GM23338 (cell line): Measurements from ENCODE around the gene SMIM5. TPM values are rescaled to one million over a fixed set of nuclear protein-coding genes. Genes with fewer than 3 reads are reported as not detected.

Source experiments
- ATAC-seq: fragments of 200-7000 bp; cut with Tn5 transposase; 3 replicates; pipeline ENCODE4 v1.9.1; 2020
- DNase-seq: peaks from one replicate; pipeline ENCODE4 v3.0.0-alpha.2; 2015; ENCODE audit warnings: low spot score
- H2AFZ ChIP-seq: fragments of 200-600 bp; sonication (generic); 2 replicates; pipeline ENCODE4 v1.8.0; 2016; ENCODE audit warnings: antibody characterized with exemption, mild to moderate bottlenecking, moderate library complexity
- H3F3A ChIP-seq: fragments of 200-600 bp; sonication (generic); replicated peaks from 2 replicates; pipeline ENCODE4 v1.8.0; 2017; ENCODE audit warnings: antibody characterized with exemption, mixed run types, low read depth
- H3K27ac ChIP-seq: fragments of 200-600 bp; sonication (generic); 2 replicates; pipeline ENCODE4 v1.6.1; 2016; ENCODE audit warnings: low read depth
- H3K27me3 ChIP-seq: fragments of 200-600 bp; sonication (generic); 2 replicates; pipeline ENCODE4 v1.8.0; 2016; ENCODE audit warnings: mild to moderate bottlenecking, mixed run types, moderate library complexity; ENCODE audit not compliant: insufficient read depth
- H3K36me3 ChIP-seq: fragments of 200-600 bp; sonication (generic); 2 replicates; pipeline ENCODE4 v1.8.0; 2016; ENCODE audit warnings: mild to moderate bottlenecking; ENCODE audit not compliant: insufficient read depth
- H3K4me1 ChIP-seq: fragments of 200-600 bp; sonication (generic); 2 replicates; pipeline ENCODE4 v1.8.0; 2016; ENCODE audit warnings: mild to moderate bottlenecking, moderate library complexity; ENCODE audit not compliant: insufficient read depth
- H3K4me2 ChIP-seq: fragments of 200-600 bp; sonication (generic); 2 replicates; pipeline ENCODE4 v1.7.1; 2017; ENCODE audit warnings: mixed run types
- H3K4me3 ChIP-seq: fragments of 200-600 bp; sonication (generic); 2 replicates; pipeline ENCODE4 v1.6.1; 2016; ENCODE audit warnings: mixed run types
- H3K79me2 ChIP-seq: fragments of 200-600 bp; sonication (generic); replicated peaks from 2 replicates; pipeline ENCODE4 v1.8.0; 2017; ENCODE audit warnings: mild to moderate bottlenecking; ENCODE audit not compliant: insufficient read depth
- H3K9me2 ChIP-seq: fragments of 200-600 bp; sonication (generic); 2 replicates; pipeline ENCODE4 v1.8.0; 2017; ENCODE audit not compliant: insufficient read depth
- H4K20me1 ChIP-seq: fragments of 200-600 bp; sonication (generic); replicated peaks from 2 replicates; pipeline ENCODE4 v1.8.0; 2017; ENCODE audit warnings: mild to moderate bottlenecking; ENCODE audit not compliant: insufficient read depth
- H3K27ac Mint-ChIP-seq: 2 replicates; pipeline ENCODE4 v1.8.0; 2020; ENCODE audit warnings: inconsistent platforms, mild to moderate bottlenecking, moderate library complexity, mixed read lengths
- H3K27me3 Mint-ChIP-seq: 3 replicates; pipeline ENCODE4 v1.8.0; 2022; ENCODE audit warnings: low read depth, mild to moderate bottlenecking, moderate library complexity, mixed read lengths, inconsistent platforms; ENCODE audit not compliant: insufficient read depth, poor library complexity
- H3K36me3 Mint-ChIP-seq: 3 replicates; pipeline ENCODE4 v1.8.0; 2021; ENCODE audit warnings: low read depth, mild to moderate bottlenecking, inconsistent platforms, moderate library complexity, mixed read lengths
- H3K4me1 Mint-ChIP-seq: 3 replicates; pipeline ENCODE4 v1.8.0; 2020; ENCODE audit warnings: mild to moderate bottlenecking, inconsistent platforms, mixed read lengths
- H3K4me3 Mint-ChIP-seq: 3 replicates; pipeline ENCODE4 v1.8.0; 2021; ENCODE audit warnings: moderate library complexity, mild to moderate bottlenecking, inconsistent platforms, mixed read lengths
- H3K9me3 Mint-ChIP-seq: 3 replicates; pipeline ENCODE4 v1.8.0; 2020; ENCODE audit warnings: moderate library complexity, mild to moderate bottlenecking, inconsistent platforms, mixed read lengths
- CREB1 ChIP-seq: fragments of 250-450 bp; sonication (Bioruptor Pico); IDR thresholded peaks from 2 replicates; pipeline ENCODE4 v1.5.0; 2020; ENCODE audit warnings: low read depth, mild to moderate bottlenecking, moderate library complexity
- CTCF ChIP-seq, 2 experiments: fragments of 200-600 bp in 1 of 2; sonication (generic) in 1 of 2; conservative IDR thresholded peaks; 2 replicates each; pipeline versions ENCODE4 v1.5.1 to v1.6.1; 2016 to 2017; ENCODE audit warnings: antibody characterized with exemption in 2 of 2, low read depth in 2 of 2, mild to moderate bottlenecking in 2 of 2, moderate library complexity in 1 of 2
- ETS1 ChIP-seq: IDR thresholded peaks from 2 replicates; pipeline ENCODE4 v1.6.1; 2016; ENCODE audit warnings: antibody characterized with exemption
- EZH2 ChIP-seq: fragments of 200-600 bp; sonication (generic); IDR thresholded peaks from one replicate; pipeline ENCODE4 v1.8.0; 2017; ENCODE audit warnings: antibody characterized with exemption, mild to moderate bottlenecking, low read depth; ENCODE audit not compliant: unreplicated experiment
- EZH2phosphoT487 ChIP-seq: fragments of 200-600 bp; sonication (generic); IDR thresholded peaks from one replicate; pipeline ENCODE4 v1.8.1; 2018; ENCODE audit warnings: antibody characterized with exemption; ENCODE audit not compliant: unreplicated experiment
- JUNB ChIP-seq: IDR thresholded peaks from one replicate; pipeline ENCODE4 v1.6.1; 2016; ENCODE audit warnings: antibody characterized with exemption; ENCODE audit not compliant: unreplicated experiment
- NANOG ChIP-seq: IDR thresholded peaks from 2 replicates; pipeline ENCODE4 v1.6.1; 2016; ENCODE audit warnings: antibody characterized with exemption, borderline replicate concordance
- POLR2AphosphoS5 ChIP-seq: IDR thresholded peaks from 2 replicates; pipeline ENCODE4 v1.6.1; 2016; ENCODE audit warnings: antibody characterized with exemption, low read depth
- REST ChIP-seq: IDR thresholded peaks from one replicate; pipeline ENCODE4 v1.6.1; 2018; ENCODE audit warnings: antibody characterized with exemption; ENCODE audit not compliant: unreplicated experiment
- STAT1 ChIP-seq: IDR thresholded peaks from one replicate; pipeline ENCODE4 v1.6.1; 2016; ENCODE audit warnings: antibody characterized with exemption; ENCODE audit not compliant: unreplicated experiment
- ZNF114 ChIP-seq: fragments of 250-450 bp; sonication (Bioruptor Pico); IDR thresholded peaks from 2 replicates; pipeline ENCODE4 v1.5.0; 2020; ENCODE audit warnings: mild to moderate bottlenecking, moderate library complexity
- ZNF331 ChIP-seq: fragments of 250-450 bp; sonication (Bioruptor Pico); IDR thresholded peaks from 2 replicates; pipeline ENCODE4 v1.5.0; 2020; ENCODE audit warnings: low read depth, mild to moderate bottlenecking, moderate library complexity
- ZNF462 ChIP-seq: fragments of 250-450 bp; sonication (Bioruptor Pico); IDR thresholded peaks from 2 replicates; pipeline ENCODE4 v1.5.0; 2020; ENCODE audit warnings: mild to moderate bottlenecking, moderate library complexity
- polyA plus RNA-seq: library from polyadenylated mRNA; unstranded; fragments of >200 nt; fragmentation: Nextera tagmentation; extraction: Ambion mirVana; gene quantifications from 2 replicates; pipeline ENCODE4 v1.2.1, GENCODE V29; 2016
- total RNA-seq: library from RNA; depleted of rRNA; stranded (reverse); fragments of >200 nt; shearing (Covaris generic); gene quantifications from 2 replicates; pipeline ENCODE4 v1.2.3, GENCODE V29; 2014

SMIM5 gene
- total and polyA plus RNA-seq, 2 experiments from 2014 or later, result 0.16 TPM; not detected in 1

GRCh38 chr17:75642182-75642783, 9.0 kb downstream of the SMIM5 start:
- Histone ChIP-seq H3K4me1 (peaks cover 16% of the 10 kb centered on the region), H4K20me1 (no peaks in the 10 kb centered on the region; the same call in 1 of the 2 replicates), H3K27me3 (no peaks in the 10 kb centered on the region), H3K4me2 (peak overlapping the region; percentile 66), H3K4me3 (no peak overlapping the region), H2AFZ (no peak overlapping the region), H3F3A (no peaks in the 10 kb centered on the region), H3K36me3 (no peaks in the 10 kb centered on the region; the same call in 1 of the 2 replicates), H3K79me2 (no peaks in the 10 kb centered on the region), H3K9me2 (0 out of 2 replicates have a peak, but pooled peaks cover 3% of the 10 kb centered on the region), H3K27ac (peak overlapping the region; percentile 94; the same call in 1 of the 2 replicates)
- ATAC-seq, result no peak
- Mint-ChIP-seq H3K4me1 (peaks cover 17% of the 10 kb centered on the region), H3K27ac (peak overlapping the region; percentile 81), H3K27me3 (peaks cover 7% of the 10 kb centered on the region), H3K9me3 (no peaks in the 10 kb centered on the region), H3K36me3 (no peaks in the 10 kb centered on the region; the same call in 2 of the 3 replicates), H3K4me3 (no peak overlapping the region)
- no peak for DNase-seq
- TF ChIP-seq ZNF462 (CRISPR knock-in tag) (no peak), EZH2 (no peak), NANOG (no peak), CTCF (conservative IDR thresholded peaks at IDR 0.05; ENCODE audit: low read depth in 2 of 2) (no peak), STAT1 (no peak), REST (no peak), CREB1 (CRISPR knock-in tag) (no peak), EZH2phosphoT487 (no peak), POLR2AphosphoS5 (no peak), JUNB (no peak), ETS1 (no peak), ZNF114 (CRISPR knock-in tag) (no peak), ZNF331 (no peak)
